ENCODE data around the gene C10orf62. TPM values are rescaled to one million over a fixed set of nuclear protein-coding genes. Genes with fewer than 3 reads are reported as not detected.

Gene C10orf62
- total RNA-seq, 4 donors from 2014 or later, result 0.41 to 0.55 TPM; not detected in 2

- Histone ChIP-seq H3K4me1 (peaks cover under 1 to 15% of the 10 kb centered on the region in 2 donors), H3K27ac (no peak overlapping the region), H3K27me3 (no peaks in the 10 kb centered on the region), H3K36me3 (no peaks in the 10 kb centered on the region), H3K9me3 (no peaks in the 10 kb centered on the region), H3K4me3 (no peak overlapping the region)
- TF ChIP-seq CTCF (IDR thresholded peaks at IDR 0.05 in 4 of 5, conservative IDR thresholded peaks at IDR 0.05 in 1 of 5) (no peak), POLR2A (IDR thresholded peaks at IDR 0.05) (no peak)
- intact Hi-C loops (cut with DNase I; ENCODE audit: low total_unique reads) (no loop called here), in situ Hi-C loops (cut with MboI; ENCODE audit: low sequenced_read_pairs in 4 of 4) (no loop called here)
- ATAC-seq, result no peak
- DNase-seq, result no peak
These were observed 694 bp downstream of the C10orf62 start for GRCh38 chr10:97590082-97590747.

- TF ChIP-seq CTCF (IDR thresholded peaks at IDR 0.05 in 4 of 5, conservative IDR thresholded peaks at IDR 0.05 in 1 of 5) (no peak), POLR2A (IDR thresholded peaks at IDR 0.05) (no peak)
- Histone ChIP-seq H3K27me3 (no peaks in the 10 kb centered on the region), H3K4me1 (peaks cover 7 to 17% of the 10 kb centered on the region in 2 donors), H3K4me3 (no peak overlapping the region), H3K36me3 (no peaks in the 10 kb centered on the region), H3K9me3 (no peaks in the 10 kb centered on the region), H3K27ac (no peak overlapping the region)
- no peak for ATAC-seq
- in situ Hi-C loops (cut with MboI; ENCODE audit: low sequenced_read_pairs in 4 of 4) (no loop called here), intact Hi-C loops (cut with DNase I; ENCODE audit: low total_unique reads) (no loop called here)
- DNase-seq, result no peak
These were observed 1.4 kb downstream of the C10orf62 start for GRCh38 chr10:97590748-97591495.

DNA sequence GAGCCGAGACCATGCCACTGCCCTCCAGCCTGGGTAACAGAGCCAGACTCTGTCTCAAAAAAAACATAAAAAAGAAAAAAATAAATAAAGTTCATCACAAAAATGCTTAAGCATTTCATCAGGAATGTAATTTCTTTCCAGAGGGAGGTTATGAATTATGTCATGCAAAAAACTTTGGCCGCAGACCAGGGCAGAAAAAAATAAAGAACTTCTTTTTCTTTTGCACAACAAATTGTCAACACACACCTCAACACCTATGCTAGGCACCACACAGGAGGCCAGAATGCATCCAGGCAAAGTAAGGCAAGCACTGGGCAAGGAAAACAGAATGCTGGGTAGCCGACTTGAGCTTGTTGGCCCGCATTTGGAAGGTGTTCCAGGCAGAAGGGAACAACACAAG is 3.9 kb downstream of the C10orf62 start:
- no peak for DNase-seq
- in situ Hi-C loops (cut with MboI; ENCODE audit: low sequenced_read_pairs in 4 of 4), result no loop called here
- no peak for ATAC-seq
- Histone ChIP-seq H3K9me3 (no peaks in the 10 kb centered on the region), H3K4me1 (peaks cover 26 to 40% of the 10 kb centered on the region in 2 donors), H3K27ac (peak overlapping the region in 2 of 4 donors; percentile 26 to 36), H3K4me3 (no peak overlapping the region), H3K36me3 (no peaks in the 10 kb centered on the region), H3K27me3 (no peaks in the 10 kb centered on the region)
- TF ChIP-seq POLR2A (IDR thresholded peaks at IDR 0.05) (no peak), CTCF (IDR thresholded peaks at IDR 0.05 in 4 of 5, conservative IDR thresholded peaks at IDR 0.05 in 1 of 5) (no peak)
- intact Hi-C loops (cut with DNase I; ENCODE audit: low total_unique reads), result no loop called here

DNA sequence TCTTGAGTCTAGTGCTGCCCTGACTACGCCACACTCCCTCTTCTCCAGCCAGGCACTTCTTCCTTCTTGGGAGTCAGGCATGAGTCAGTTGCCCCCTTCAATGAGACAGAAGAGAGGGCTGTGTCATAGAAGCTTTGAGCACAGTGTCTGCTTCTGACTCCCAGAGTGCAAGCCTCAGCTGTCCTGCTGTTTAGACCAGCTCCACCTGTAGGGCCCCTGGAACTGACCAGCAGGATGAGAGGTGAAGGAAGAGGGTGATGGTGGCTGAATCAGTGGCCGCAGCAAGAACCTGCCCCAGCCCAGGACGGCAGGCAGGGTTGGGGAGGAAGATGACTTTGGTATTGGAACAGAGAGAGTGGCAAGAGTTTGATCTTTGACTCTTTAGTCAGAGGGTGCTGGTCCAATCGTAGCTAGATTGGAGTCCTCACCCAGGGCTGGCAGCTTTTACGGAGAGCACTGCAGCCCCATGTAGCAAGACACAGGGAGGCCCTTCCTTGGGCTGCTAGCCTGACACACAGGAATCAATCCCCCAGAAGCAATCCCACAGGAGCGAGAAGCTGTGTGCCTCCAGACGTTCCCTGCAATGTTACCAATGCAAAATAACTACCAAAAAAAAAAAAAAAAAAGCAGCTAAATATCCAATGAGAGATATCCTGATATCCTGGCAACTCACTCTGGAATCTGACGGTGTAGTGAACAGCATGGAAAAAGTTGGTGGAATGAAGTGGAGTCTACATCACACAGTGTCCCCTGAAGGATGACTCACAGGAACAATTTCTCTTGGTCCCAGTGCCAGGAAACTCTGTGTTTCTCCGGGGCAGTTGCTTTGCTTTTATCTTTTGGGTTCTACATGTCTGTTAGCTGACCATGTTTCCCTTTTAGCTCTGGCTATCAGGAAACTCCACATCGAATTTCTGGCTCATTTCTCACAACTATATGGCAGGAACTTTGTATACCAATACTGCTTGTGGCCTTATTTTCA is 6.9 kb downstream of the C10orf62 start:
- Histone ChIP-seq H3K36me3 (no peaks in the 10 kb centered on the region), H3K9me3 (no peaks in the 10 kb centered on the region), H3K27ac (peak overlapping the region; percentile 88 to 94 (median 92)), H3K4me1 (peaks cover 46 to 67% of the 10 kb centered on the region in 2 donors), H3K27me3 (no peaks in the 10 kb centered on the region), H3K4me3 (no peak overlapping the region)
- ATAC-seq, result peak; percentile 90 to 95
- intact Hi-C loops (cut with DNase I; ENCODE audit: low total_unique reads) (loop anchor here (1.0 kb wide), 1 partner anchor 22 kb away; no protein-coding TSS in a partner anchor), in situ Hi-C loops (cut with MboI; ENCODE audit: low sequenced_read_pairs in 4 of 4) (no loop called here)
- peak; percentile 76 to 85 for DNase-seq
- TF ChIP-seq CTCF (IDR thresholded peaks at IDR 0.05 in 4 of 5, conservative IDR thresholded peaks at IDR 0.05 in 1 of 5), result no peak
- TF ChIP-seq POLR2A (IDR thresholded peaks at IDR 0.05), result peak in 1 of 2 donors; percentile 39
